Measurements from ENCODE around the gene SPOCD1. TPM values are rescaled to one million over a fixed set of nuclear protein-coding genes. Genes with fewer than 3 reads are reported as not detected.

SPOCD1 gene
- total and polyA plus RNA-seq, 2 experiments from 2014 or later = 0.73 to 1.3 TPM

DNA sequence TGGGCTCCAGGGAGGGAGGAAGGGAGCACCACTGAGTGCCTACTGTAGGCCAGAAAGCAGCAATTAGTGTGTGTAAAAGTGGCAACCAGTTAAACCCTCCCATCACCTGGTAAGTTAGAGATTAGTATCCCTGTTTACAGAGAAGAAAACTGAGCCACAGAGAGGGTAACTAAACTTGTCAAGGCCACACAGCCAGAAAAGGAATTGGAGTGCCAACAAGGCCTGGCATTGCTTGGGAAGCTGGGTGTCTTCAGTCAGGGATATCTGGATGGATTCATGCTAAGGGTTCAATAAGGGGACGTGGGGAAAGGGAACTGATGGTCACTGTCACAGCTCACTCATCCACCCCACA is 28.1 kb downstream of the SPOCD1 start:
- TF ChIP-seq, protein P1, sequence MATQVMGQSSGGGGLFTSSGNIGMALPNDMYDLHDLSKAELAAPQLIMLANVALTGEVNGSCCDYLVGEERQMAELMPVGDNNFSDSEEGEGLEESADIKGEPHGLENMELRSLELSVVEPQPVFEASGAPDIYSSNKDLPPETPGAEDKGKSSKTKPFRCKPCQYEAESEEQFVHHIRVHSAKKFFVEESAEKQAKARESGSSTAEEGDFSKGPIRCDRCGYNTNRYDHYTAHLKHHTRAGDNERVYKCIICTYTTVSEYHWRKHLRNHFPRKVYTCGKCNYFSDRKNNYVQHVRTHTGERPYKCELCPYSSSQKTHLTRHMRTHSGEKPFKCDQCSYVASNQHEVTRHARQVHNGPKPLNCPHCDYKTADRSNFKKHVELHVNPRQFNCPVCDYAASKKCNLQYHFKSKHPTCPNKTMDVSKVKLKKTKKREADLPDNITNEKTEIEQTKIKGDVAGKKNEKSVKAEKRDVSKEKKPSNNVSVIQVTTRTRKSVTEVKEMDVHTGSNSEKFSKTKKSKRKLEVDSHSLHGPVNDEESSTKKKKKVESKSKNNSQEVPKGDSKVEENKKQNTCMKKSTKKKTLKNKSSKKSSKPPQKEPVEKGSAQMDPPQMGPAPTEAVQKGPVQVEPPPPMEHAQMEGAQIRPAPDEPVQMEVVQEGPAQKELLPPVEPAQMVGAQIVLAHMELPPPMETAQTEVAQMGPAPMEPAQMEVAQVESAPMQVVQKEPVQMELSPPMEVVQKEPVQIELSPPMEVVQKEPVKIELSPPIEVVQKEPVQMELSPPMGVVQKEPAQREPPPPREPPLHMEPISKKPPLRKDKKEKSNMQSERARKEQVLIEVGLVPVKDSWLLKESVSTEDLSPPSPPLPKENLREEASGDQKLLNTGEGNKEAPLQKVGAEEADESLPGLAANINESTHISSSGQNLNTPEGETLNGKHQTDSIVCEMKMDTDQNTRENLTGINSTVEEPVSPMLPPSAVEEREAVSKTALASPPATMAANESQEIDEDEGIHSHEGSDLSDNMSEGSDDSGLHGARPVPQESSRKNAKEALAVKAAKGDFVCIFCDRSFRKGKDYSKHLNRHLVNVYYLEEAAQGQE (IDR thresholded peaks at IDR 0.05; ENCODE audit: unreplicated experiment) = no peak
- TF ChIP-seq CREB1 (CRISPR knock-in tag; IDR thresholded peaks at IDR 0.05; ENCODE audit: low read depth) (no peak), EZH2phosphoT487 (IDR thresholded peaks at IDR 0.05; ENCODE audit: unreplicated experiment) (no peak), NANOG (IDR thresholded peaks at IDR 0.05; ENCODE audit: borderline replicate concordance) (no peak), ZNF114 (CRISPR knock-in tag; IDR thresholded peaks at IDR 0.05) (no peak), EZH2 (IDR thresholded peaks at IDR 0.05; ENCODE audit: low read depth, unreplicated experiment) (no peak), STAT1 (IDR thresholded peaks at IDR 0.05; ENCODE audit: unreplicated experiment) (no peak), POLR2AphosphoS5 (IDR thresholded peaks at IDR 0.05; ENCODE audit: low read depth) (no peak), JUNB (IDR thresholded peaks at IDR 0.05; ENCODE audit: unreplicated experiment) (no peak), ZNF331 (CRISPR knock-in tag; IDR thresholded peaks at IDR 0.05; ENCODE audit: low read depth) (no peak)
- TF ChIP-seq, protein P2, sequence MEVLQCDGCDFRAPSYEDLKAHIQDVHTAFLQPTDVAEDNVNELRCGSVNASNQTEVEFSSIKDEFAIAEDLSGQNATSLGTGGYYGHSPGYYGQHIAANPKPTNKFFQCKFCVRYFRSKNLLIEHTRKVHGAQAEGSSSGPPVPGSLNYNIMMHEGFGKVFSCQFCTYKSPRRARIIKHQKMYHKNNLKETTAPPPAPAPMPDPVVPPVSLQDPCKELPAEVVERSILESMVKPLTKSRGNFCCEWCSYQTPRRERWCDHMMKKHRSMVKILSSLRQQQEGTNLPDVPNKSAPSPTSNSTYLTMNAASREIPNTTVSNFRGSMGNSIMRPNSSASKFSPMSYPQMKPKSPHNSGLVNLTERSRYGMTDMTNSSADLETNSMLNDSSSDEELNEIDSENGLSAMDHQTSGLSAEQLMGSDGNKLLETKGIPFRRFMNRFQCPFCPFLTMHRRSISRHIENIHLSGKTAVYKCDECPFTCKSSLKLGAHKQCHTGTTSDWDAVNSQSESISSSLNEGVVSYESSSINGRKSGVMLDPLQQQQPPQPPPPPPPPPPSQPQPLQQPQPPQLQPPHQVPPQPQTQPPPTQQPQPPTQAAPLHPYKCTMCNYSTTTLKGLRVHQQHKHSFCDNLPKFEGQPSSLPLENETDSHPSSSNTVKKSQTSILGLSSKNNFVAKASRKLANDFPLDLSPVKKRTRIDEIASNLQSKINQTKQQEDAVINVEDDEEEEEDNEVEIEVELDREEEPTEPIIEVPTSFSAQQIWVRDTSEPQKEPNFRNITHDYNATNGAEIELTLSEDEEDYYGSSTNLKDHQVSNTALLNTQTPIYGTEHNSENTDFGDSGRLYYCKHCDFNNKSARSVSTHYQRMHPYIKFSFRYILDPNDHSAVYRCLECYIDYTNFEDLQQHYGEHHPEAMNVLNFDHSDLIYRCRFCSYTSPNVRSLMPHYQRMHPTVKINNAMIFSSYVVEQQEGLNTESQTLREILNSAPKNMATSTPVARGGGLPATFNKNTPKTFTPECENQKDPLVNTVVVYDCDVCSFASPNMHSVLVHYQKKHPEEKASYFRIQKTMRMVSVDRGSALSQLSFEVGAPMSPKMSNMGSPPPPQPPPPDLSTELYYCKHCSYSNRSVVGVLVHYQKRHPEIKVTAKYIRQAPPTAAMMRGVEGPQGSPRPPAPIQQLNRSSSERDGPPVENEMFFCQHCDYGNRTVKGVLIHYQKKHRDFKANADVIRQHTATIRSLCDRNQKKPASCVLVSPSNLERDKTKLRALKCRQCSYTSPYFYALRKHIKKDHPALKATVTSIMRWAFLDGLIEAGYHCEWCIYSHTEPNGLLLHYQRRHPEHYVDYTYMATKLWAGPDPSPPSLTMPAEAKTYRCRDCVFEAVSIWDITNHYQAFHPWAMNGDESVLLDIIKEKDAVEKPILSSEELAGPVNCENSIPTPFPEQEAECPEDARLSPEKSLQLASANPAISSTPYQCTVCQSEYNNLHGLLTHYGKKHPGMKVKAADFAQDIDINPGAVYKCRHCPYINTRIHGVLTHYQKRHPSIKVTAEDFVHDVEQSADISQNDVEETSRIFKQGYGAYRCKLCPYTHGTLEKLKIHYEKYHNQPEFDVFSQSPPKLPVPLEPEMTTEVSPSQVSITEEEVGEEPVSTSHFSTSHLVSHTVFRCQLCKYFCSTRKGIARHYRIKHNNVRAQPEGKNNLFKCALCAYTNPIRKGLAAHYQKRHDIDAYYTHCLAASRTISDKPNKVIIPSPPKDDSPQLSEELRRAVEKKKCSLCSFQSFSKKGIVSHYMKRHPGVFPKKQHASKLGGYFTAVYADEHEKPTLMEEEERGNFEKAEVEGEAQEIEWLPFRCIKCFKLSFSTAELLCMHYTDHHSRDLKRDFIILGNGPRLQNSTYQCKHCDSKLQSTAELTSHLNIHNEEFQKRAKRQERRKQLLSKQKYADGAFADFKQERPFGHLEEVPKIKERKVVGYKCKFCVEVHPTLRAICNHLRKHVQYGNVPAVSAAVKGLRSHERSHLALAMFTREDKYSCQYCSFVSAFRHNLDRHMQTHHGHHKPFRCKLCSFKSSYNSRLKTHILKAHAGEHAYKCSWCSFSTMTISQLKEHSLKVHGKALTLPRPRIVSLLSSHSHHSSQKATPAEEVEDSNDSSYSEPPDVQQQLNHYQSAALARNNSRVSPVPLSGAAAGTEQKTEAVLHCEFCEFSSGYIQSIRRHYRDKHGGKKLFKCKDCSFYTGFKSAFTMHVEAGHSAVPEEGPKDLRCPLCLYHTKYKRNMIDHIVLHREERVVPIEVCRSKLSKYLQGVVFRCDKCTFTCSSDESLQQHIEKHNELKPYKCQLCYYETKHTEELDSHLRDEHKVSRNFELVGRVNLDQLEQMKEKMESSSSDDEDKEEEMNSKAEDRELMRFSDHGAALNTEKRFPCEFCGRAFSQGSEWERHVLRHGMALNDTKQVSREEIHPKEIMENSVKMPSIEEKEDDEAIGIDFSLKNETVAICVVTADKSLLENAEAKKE (CRISPR knock-in tag; IDR thresholded peaks at IDR 0.05) = no peak
- TF ChIP-seq, protein P3, sequence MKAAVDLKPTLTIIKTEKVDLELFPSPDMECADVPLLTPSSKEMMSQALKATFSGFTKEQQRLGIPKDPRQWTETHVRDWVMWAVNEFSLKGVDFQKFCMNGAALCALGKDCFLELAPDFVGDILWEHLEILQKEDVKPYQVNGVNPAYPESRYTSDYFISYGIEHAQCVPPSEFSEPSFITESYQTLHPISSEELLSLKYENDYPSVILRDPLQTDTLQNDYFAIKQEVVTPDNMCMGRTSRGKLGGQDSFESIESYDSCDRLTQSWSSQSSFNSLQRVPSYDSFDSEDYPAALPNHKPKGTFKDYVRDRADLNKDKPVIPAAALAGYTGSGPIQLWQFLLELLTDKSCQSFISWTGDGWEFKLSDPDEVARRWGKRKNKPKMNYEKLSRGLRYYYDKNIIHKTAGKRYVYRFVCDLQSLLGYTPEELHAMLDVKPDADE (IDR thresholded peaks at IDR 0.05) = no peak
- TF ChIP-seq, protein P4, sequence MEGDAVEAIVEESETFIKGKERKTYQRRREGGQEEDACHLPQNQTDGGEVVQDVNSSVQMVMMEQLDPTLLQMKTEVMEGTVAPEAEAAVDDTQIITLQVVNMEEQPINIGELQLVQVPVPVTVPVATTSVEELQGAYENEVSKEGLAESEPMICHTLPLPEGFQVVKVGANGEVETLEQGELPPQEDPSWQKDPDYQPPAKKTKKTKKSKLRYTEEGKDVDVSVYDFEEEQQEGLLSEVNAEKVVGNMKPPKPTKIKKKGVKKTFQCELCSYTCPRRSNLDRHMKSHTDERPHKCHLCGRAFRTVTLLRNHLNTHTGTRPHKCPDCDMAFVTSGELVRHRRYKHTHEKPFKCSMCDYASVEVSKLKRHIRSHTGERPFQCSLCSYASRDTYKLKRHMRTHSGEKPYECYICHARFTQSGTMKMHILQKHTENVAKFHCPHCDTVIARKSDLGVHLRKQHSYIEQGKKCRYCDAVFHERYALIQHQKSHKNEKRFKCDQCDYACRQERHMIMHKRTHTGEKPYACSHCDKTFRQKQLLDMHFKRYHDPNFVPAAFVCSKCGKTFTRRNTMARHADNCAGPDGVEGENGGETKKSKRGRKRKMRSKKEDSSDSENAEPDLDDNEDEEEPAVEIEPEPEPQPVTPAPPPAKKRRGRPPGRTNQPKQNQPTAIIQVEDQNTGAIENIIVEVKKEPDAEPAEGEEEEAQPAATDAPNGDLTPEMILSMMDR (conservative IDR thresholded peaks at IDR 0.05; ENCODE audit: low read depth in 2 of 2) = no peak
- H3K27me3 ChIP-seq (ENCODE audit: insufficient read depth) = no peaks in the 10 kb centered on the region
- peak overlapping the region; percentile 33; the same call in 1 of the 2 replicates for H2AFZ ChIP-seq
- peaks cover 24% of the 10 kb centered on the region for H3K27me3 Mint-ChIP-seq (ENCODE audit: insufficient read depth, low read depth, poor library complexity)
- ATAC-seq (no peak), DNase-seq (ENCODE audit: low spot score) (no peak)
- H3K79me2 ChIP-seq (replicated peaks; ENCODE audit: insufficient read depth) = no peaks in the 10 kb centered on the region
- peaks cover 5% of the 10 kb centered on the region for H3K4me1 ChIP-seq (ENCODE audit: insufficient read depth)
- H3F3A ChIP-seq (replicated peaks; ENCODE audit: low read depth) = 0 out of 2 replicates have a peak, but pooled peaks cover 10% of the 10 kb centered on the region
- no peaks in the 10 kb centered on the region for H3K9me2 ChIP-seq (ENCODE audit: insufficient read depth)
- no peaks in the 10 kb centered on the region for H3K9me3 Mint-ChIP-seq
- H3K4me3 Mint-ChIP-seq = peak overlapping the region; percentile 92
- no peaks in the 10 kb centered on the region for H4K20me1 ChIP-seq (replicated peaks; ENCODE audit: insufficient read depth)
- H3K27ac ChIP-seq (ENCODE audit: low read depth) = peak overlapping the region; percentile 39; the same call in 1 of the 2 replicates
- H3K36me3 ChIP-seq (ENCODE audit: insufficient read depth) = no peaks in the 10 kb centered on the region
- H3K36me3 Mint-ChIP-seq (ENCODE audit: low read depth) = no peaks in the 10 kb centered on the region
- H3K4me3 ChIP-seq = peak overlapping the region; percentile 83
- peak overlapping the region; percentile 94 for H3K4me2 ChIP-seq
- peak overlapping the region; percentile 98 for H3K27ac Mint-ChIP-seq
- peaks cover 13% of the 10 kb centered on the region for H3K4me1 Mint-ChIP-seq

Data from GM23338 (cell line).